DMS114 treated with DMSO at 0.1 percent for 48 hours (cell line): Measurements from ENCODE around the gene LANCL2.
"Not testable (repeated sequence)": the region's sequence is repeated elsewhere in the genome, so short reads cannot be mapped to it uniquely, and the experiment has no call there.

Experiments
- DNase-seq: peaks from one replicate; lab custom pipeline; 2025; ENCODE audit not compliant: unreplicated experiment; lab: John Stamatoyannopoulos, UW

Gene LANCL2

DNA sequence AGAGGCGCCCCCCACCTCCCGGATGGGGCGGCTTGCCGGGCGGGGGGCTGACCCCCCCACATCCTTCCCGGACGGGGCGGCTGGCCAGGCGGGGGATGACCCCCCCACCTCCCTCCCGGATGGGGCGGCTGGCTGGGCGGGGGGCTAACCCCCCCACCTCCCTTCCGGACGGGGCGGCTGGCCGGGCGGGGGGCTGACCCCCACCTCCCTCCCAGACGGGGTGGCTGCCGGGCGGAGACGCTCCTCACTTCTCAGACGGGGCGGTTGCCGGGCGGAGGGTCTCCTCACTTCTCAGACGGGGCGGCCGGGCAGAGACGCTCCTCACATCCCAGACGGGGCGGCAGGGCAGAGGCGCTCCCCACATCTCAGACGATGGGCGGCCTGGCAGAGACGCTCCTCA, 37.4 kb downstream of the LANCL2 start:
- not testable (repeated sequence) for DNase-seq

- DNase-seq, result no peak
These were observed 40.9 kb downstream of the LANCL2 start for GRCh38 chr7:55405856-55406541.

DNA sequence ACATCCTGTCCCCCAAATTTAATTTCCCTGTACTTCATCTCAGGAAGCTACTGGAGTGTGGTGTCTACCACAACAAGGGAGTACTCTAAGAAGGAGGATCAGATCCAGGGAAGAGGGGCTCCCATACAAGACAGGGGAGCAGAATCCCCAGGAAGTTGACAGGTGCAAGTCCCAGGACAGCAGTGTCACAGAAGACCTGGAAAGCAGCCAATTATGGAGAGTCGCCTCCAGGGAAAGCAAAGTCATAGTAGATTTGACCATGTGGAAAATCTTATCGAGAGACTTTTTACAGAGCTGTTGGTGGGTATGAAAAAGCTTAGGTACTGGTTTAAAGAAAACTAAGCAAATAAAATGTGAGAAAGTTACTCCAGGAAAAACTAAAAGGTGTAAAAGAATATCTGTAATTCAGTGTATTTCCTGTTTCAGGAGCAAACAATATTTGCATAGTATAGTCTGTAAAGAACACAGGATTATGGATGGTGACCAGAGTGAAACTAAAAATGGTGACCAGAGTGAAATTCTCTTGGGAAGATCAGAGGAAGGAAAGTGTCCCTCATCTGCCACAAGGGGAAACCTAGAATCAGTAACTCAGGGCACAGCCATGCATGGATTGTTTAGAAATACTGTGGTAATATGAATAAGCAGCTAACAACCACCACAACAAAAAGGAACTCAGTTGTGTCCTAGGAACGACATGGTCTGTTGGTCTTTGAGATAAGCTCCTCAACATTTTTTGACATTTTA, 44.5 kb downstream of the LANCL2 start:
- DNase-seq, result peak; percentile 5

GRCh38 chr7:55410667-55411239, 45.6 kb downstream of the LANCL2 start:
- no peak for DNase-seq

GRCh38 chr7:55411844-55412243, 46.7 kb downstream of the LANCL2 start:
- DNase-seq, result no peak

- no peak for DNase-seq
These were observed 48.3 kb downstream of the LANCL2 start for GRCh38 chr7:55413442-55413841.

DNA sequence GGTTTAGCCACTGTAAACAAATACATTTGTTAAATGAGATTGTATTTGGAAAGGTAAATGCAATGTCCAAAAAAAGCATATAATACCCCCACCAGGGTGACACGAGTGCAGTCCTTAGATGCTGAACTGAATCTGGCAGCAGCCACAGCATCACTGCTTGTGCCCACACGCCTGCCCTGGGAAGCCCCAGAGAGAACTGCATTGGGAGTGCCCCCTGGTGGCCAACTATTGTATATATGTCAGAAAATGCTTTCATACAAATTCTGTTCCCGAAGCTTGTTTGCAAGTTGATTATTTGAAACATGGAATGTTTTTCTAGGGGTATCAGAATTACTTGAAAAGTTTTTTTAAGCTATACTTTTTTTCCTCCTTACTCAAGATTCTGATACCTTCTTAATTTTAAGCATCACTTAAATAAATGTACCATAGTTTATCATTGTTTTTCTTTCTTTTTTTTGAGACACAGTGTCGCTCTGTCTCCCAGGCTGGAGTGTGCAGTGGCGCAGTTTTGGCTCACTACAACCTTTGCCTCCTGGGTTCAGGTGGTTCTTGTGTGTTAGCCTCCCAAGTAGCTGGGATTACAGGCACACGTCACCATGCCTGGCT, 50.1 kb downstream of the LANCL2 start:
- peak; percentile 85 for DNase-seq

DNA sequence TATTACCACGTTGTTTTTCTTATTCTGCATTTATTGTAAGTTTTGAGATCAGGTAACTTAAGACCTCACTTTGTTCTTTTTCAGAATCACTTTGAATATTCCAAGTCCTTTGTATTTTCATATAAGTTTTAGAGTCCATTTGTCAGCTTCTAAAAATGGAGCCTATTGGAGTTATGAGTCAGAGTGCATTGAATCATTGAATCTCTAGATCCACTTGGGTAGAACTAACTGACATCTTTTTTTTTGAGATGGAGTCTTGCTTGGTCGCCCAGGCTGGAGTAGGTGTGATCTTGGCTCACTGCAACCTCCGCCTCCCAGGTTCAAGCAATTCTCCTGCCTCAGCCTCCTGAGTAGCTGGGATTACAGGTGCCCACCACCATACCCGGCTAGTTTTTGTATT, 52.3 kb downstream of the LANCL2 start:
- DNase-seq, result not testable (repeated sequence)

- no peak for DNase-seq
These were observed 55.4 kb downstream of the LANCL2 start for GRCh38 chr7:55420530-55420929.

DNA sequence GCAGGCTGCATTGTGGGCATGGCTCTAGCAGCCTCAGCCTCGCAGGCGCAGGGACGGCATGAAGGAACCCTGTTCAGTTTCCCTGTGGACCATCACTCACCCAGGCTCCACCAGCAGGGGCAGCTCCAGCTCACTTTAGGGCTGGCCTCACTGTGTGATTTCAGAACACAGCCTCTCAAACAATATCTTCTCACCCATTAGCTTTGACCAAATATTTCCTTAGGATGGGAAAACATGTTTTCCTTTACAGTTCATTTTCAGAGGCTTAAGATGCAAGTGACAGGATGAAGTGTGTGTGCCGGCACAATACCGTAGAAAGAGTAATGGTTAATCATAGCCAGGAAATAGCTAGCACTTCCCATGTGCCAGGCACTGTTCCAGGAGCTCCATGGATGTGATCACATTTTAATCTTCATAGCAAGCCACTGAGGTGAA, 58.2 kb downstream of the LANCL2 start:
- no peak for DNase-seq

DNA sequence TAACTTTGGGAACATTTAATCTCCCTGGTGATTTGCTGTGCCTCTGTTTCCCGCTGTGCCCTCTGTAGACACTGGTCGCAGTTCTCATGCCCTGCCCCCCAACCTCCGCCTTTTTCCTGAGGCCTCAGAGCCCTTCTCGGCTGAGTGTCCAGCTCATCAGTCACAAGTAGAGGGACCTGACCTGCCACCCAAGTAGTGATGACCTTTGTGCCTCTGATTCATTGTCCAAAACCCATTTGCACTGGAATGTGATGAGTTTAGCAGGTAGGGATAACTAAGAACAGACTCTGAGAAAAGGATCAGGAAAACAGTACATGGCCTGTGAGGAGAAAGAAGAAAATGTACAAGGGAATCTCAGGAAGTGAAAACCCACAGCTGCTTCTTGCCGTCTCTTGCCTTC, 58.8 kb downstream of the LANCL2 start:
- DNase-seq, result no peak

DNA sequence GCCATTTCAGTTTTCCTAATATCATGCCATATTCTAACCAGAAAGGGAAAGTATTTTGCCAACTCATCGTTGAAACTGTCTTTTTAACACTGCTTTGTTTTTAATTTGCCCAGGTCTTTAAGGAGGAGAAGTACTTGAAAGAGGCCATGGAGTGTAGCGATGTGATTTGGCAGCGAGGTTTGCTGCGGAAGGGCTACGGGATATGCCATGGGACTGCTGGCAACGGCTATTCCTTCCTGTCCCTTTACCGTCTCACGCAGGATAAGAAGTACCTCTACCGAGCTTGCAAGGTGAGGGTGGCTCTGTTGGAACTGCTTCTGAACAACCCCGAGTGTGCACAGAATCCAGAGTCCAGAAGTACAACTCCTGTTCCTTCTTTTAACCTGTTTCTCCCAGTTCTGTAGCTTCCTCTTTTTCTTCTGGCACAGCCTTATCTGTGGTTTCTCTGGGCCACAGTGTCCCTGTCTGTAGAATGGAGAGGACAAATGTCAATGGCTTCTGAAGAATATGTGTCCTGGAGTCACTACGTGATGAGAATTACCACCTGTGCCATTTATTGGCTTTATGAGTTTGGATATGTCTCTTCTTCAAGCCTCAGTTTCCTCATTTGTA, 60.1 kb downstream of the LANCL2 start:
- DNase-seq, result no peak

DNA sequence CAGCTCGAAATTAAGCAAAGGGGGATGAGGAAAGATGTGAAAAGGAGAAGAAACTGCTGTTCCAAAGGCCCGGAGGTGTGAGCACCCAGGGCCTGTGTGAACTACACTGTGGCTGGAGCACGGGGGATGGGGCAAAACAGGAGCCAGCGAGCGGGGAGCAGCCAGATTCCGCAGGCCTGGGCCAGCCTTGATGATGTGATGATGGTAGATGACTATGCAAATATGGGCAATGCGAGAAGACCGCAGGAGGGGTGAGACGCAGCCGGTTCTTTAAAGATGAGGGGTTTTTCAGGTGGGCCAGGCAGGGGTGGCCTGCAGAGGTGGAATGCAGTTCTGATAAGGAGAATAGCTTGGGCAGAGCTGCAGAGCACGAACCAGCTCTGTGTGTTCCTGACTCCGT, 61.5 kb downstream of the LANCL2 start:
- no peak for DNase-seq

- no peak for DNase-seq
These were observed 62.2 kb downstream of the LANCL2 start for GRCh38 chr7:55427342-55427741.

DNA sequence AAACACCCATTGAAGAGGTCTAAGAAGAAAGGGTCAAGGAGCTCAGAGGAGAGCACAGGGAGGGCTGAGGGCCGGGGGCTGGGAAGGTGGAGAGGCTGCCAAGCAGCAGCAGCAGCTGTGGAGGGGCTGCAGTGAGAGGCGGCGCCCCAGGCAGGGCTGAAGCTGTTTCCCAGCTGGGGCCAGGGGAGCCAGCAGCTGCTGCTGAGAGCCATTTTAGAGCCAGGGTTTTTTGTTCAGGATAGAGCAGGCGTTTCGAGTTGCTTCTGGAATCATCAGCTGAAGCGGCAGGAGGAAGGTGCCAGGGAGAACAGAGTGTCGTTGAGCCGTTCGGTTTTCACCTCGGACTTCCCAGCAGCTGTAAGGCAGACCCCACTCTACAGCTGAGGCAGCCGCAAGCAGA, 62.7 kb downstream of the LANCL2 start:
- DNase-seq, result no peak

DNA sequence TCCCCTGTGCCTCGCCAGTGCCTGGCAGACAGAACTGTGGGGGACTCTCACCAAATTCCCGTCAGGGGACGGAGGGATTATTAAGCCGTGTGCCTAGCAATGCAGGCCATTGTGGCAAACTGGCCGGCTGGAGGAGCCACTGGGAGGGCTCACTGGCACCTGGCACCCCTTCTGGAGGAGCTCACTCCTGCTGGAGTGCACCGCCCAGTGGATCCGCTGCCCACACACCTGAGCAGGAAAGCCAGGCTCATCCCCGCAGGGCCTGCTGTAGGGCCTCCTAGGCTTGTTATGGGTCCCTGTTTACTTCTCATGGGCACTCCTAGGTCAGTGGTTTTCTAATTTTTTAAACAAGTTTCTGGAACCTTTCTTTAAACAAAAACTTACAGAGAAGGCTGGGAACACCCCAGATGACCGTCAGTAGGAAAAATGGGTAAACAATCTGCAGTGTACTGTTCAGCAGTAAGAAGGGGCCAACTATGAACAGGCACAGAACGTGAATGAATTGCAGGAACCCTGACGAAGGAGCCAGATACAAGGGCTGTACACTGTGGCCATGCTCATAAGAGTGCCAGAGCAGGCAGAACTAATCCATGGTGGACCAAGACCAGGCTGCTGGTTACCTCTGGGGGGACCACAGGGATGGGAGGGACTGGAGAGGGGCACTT, 64.8 kb downstream of the LANCL2 start:
- DNase-seq, result no peak

DNA sequence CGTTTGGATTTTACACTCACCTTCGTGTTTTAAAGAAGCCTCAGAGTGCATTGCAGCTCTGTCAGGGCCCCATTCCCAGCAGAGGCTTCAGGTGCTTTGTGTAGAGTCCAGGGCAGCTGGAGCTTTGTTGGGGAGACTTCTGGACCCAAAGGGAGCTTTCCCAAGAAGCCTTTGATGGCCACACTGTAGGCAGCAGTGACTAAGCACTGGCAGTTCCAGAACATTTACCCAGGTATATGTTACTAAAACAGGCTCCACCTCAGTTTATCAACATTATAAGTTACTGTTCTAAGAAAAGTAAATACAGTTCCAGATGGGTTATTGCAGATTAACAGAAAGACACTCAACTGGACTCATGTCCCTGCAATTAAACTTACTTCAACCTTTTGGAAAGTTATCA, 66.8 kb downstream of the LANCL2 start:
- DNase-seq, result no peak

DNA sequence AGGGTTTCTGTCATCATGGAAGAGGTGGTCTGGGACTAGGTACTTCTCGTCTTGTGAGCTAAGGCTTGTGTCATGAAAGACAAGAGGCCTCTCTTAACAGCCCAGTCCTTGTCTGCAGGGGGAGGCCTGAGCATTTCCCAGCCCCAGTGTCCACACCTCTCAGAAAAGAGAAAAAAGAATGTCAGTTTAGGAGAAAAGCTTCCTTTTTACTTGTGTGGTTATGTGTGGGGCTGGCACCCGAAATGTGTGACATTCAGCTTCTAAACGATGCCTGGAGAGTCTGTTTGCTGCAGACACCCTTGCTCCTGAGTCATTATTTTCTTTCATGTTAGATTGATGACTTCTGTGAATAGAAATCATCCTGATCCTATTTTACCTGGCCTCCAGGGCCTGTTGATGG, 67.4 kb downstream of the LANCL2 start:
- DNase-seq, result no peak

DNA sequence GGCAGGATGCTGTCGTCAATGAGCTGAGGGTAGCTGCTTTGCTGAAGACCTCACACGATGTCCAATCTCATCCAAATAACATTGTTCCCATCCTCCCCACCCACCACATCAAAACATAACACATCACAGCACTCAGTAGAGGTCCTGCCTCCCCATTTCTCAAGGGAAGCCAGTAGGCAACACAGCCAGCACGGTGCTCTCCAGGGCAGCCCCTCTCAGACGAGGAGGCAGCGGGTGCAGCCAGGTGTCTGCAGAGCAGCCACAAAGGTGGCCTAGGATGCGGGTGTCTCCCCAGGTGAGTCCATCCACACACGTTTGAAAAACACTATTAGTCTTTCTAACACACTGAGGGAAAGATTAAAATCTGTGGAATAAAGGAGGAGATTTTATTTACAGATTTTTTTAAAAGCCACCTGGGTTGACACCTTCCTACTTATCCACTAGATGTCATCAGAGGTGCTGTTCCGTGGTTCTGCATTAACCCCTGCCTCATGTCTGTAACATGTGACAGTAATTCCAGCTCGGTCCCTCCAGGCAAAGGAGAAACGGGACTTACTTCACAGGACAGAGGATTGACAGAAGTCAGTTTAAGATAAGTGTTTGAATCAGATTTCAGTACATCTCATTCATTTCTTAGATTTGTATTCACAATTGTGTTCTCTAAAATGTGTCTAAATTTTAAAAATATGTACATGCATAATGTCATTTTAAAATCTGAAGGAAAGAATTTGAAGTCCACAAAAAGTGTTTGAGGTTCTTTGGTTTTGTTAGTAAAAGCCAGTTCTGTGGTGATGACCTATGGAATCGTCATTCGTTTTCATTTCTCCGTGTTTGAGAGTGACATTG, 68.0 kb downstream of the LANCL2 start:
- DNase-seq, result no peak

- no peak for DNase-seq
These were observed 70.3 kb downstream of the LANCL2 start for GRCh38 chr7:55435466-55435865.
